Mucosa of rectum (tissue), 2 donors: ENCODE measurements around the gene ATXN7L3.
A peak's percentile ranks its signal among the peaks of the same experiment; 100 is the strongest.

Source experiments
- H3K27ac ChIP-seq, 2 donors: one replicate each; pipeline ENCODE4 v1.7.0; 2013; ENCODE audit warnings: inconsistent platforms in 2 of 2, low read depth in 2 of 2, low read length in 2 of 2
- H3K27me3 ChIP-seq, 2 donors: one replicate each; pipeline ENCODE4 v1.7.0; 2013; ENCODE audit warnings: low read length in 2 of 2; ENCODE audit not compliant: control insufficient read depth in 2 of 2, insufficient read depth in 2 of 2
- H3K36me3 ChIP-seq, 2 donors: one replicate each; pipeline ENCODE4 v1.7.0; 2013; ENCODE audit warnings: low read length in 2 of 2; ENCODE audit not compliant: control insufficient read depth in 2 of 2, insufficient read depth in 2 of 2
- H3K4me1 ChIP-seq, 2 donors: one replicate each; pipeline ENCODE4 v1.7.0; 2013; ENCODE audit warnings: low read length in 2 of 2, mild to moderate bottlenecking in 1 of 2; ENCODE audit not compliant: control insufficient read depth in 2 of 2, insufficient read depth in 2 of 2
- H3K4me3 ChIP-seq, 2 donors: one replicate each; pipeline ENCODE4 v1.7.0; 2013; ENCODE audit warnings: low read length in 2 of 2
- H3K9ac ChIP-seq, 2 donors: one replicate each; pipeline ENCODE4 v1.7.0; 2013; ENCODE audit warnings: low read length in 2 of 2, low read depth in 1 of 2, mild to moderate bottlenecking in 1 of 2
- H3K9me3 ChIP-seq, 2 donors: one replicate each; pipeline ENCODE4 v1.7.0; 2013; ENCODE audit warnings: low read length in 2 of 2; ENCODE audit not compliant: control insufficient read depth in 2 of 2
- donor health status: healthy.
- donor health status: Normal muscosa, but diverticular disease.

ATXN7L3 gene

GRCh38 chr17:44218344-44219107 lies 18.8 kb upstream of the ATXN7L3 start:
- no peaks in the 10 kb centered on the region for H3K9me3 ChIP-seq
- H3K4me1 ChIP-seq = peaks cover 28 to 39% of the 10 kb centered on the region in 2 donors
- no peaks in the 10 kb centered on the region for H3K27me3 ChIP-seq
- peak overlapping the region; percentile 77 to 94 for H3K9ac ChIP-seq
- H3K27ac ChIP-seq = peak overlapping the region; percentile 96 to 97
- peaks cover 34 to 36% of the 10 kb centered on the region in 2 donors for H3K36me3 ChIP-seq
- peak overlapping the region; percentile 76 to 78 for H3K4me3 ChIP-seq

- Histone ChIP-seq H3K36me3 (peaks cover 38 to 39% of the 10 kb centered on the region in 2 donors), H3K27me3 (no peaks in the 10 kb centered on the region), H3K9ac (peak overlapping the region; percentile 72 to 77), H3K4me3 (peak overlapping the region; percentile 50 to 76), H3K4me1 (peaks cover 22 to 32% of the 10 kb centered on the region in 2 donors), H3K27ac (peak overlapping the region; percentile 96 to 97), H3K9me3 (no peaks in the 10 kb centered on the region)
These were observed 18.2 kb upstream of the ATXN7L3 start for GRCh38 chr17:44217738-44218343.

GRCh38 chr17:44216694-44217093 lies 17.0 kb upstream of the ATXN7L3 start:
- H3K36me3 ChIP-seq = peaks cover 39 to 40% of the 10 kb centered on the region in 2 donors
- H3K9me3 ChIP-seq = no peaks in the 10 kb centered on the region
- H3K27me3 ChIP-seq = no peaks in the 10 kb centered on the region
- H3K9ac ChIP-seq = peak overlapping the region in 1 of 2 donors; percentile 14
- peak overlapping the region in 1 of 2 donors; percentile 31 for H3K4me3 ChIP-seq
- H3K4me1 ChIP-seq = peaks cover 14 to 26% of the 10 kb centered on the region in 2 donors
- peak overlapping the region in 1 of 2 donors; percentile 63 for H3K27ac ChIP-seq

DNA sequence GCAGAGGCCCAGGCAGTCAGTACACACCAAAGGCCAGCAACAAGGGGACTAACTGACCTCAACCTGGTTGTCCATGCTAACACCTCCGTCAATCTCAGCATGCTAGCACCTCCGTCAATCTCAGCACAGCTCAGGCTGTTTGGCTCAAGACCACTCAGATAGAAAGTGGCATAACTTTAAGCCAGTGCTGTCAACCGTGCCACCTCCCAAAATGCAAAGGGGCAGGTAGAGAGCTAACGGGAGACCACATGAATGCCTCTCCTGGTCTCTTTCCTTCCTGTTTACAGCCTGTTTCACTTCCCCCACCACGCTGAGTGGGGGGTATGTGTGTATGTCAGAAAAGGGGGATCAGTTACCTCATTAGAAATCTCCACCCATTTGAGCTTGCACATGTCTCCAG lies 16.5 kb upstream of the ATXN7L3 start:
- Histone ChIP-seq H3K9ac (no peak overlapping the region), H3K36me3 (peaks cover 44 to 45% of the 10 kb centered on the region in 2 donors), H3K4me1 (peaks cover 14 to 26% of the 10 kb centered on the region in 2 donors), H3K9me3 (no peaks in the 10 kb centered on the region), H3K27ac (peak overlapping the region in 1 of 2 donors; percentile 63), H3K4me3 (peak overlapping the region in 1 of 2 donors; percentile 31), H3K27me3 (no peaks in the 10 kb centered on the region)

DNA sequence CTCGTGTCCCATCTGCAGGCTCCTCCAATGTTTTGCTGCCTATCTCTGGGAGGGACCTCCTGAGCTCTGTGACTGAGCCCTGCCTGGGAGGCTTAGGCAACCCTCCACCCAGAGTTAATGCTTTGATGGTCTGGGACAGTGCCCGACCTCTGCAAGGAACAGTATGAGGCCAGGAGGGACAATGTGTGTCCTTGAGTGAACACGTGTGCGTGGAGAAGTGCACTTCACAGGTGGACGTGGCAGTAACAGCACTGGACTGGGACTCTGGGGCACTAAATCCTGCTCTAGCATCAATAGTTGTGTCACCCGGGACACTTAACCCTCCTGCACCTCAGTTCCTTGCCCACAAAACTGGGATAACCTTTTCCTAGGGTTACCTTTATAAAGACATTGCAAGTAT lies 15.2 kb upstream of the ATXN7L3 start:
- peaks cover 49 to 51% of the 10 kb centered on the region in 2 donors for H3K36me3 ChIP-seq

GRCh38 chr17:44214230-44214494 lies 14.5 kb upstream of the ATXN7L3 start:
- H3K4me3 ChIP-seq = no peak overlapping the region
- peaks cover 24 to 39% of the 10 kb centered on the region in 2 donors for H3K4me1 ChIP-seq
- H3K27me3 ChIP-seq = no peaks in the 10 kb centered on the region
- H3K9ac ChIP-seq = no peak overlapping the region
- peaks cover 56 to 57% of the 10 kb centered on the region in 2 donors for H3K36me3 ChIP-seq
- H3K9me3 ChIP-seq = no peaks in the 10 kb centered on the region
- H3K27ac ChIP-seq = no peak overlapping the region

More for the DNA sequence above, 15.2 kb upstream of the ATXN7L3 start:
- no peaks in the 10 kb centered on the region for H3K27me3 ChIP-seq
- no peak overlapping the region for H3K9ac ChIP-seq
- no peaks in the 10 kb centered on the region for H3K9me3 ChIP-seq
- no peak overlapping the region for H3K27ac ChIP-seq
- H3K4me3 ChIP-seq = no peak overlapping the region
- peaks cover 20 to 36% of the 10 kb centered on the region in 2 donors for H3K4me1 ChIP-seq

DNA sequence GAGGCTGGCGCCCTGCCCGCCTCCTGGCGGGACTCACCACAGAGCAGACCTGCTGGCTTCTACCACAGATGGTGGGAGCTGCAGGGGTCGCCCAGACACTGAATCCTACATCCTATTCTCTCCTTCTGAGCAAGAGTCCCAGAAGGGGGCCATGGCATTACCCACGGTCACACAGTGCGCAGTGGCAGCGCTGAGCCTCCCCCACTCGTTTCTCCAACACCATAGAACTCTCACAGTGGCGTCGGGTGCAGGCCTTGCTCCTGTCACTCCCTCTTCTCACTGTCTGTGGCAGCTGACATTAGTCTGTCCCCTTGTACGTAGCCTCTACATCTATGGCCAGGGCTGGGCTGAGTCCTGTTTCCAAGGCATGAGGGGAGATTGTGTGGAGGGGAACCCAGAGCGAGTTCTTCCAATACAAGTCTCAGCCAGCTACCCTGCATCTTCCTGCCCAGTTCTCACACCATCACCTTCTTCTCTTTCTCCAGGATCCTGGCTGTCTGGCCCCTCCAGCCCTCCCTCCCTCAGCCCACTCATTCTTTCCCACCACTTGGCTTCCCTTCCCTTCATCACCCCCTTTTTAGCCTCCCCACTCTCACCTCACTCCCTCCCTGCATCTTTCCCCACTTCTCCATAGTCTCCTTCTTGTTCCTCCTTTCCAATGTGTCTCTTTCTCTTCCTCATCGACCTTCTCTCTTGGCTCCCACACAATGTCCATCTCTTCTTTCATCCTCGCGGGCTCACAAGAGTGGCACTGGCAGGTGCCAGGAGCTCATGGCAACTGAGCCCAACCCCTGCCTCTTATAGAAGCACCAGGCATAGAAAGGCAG lies 13.9 kb upstream of the ATXN7L3 start:
- Histone ChIP-seq H3K36me3 (peaks cover 60 to 62% of the 10 kb centered on the region in 2 donors), H3K9ac (no peak overlapping the region), H3K27ac (no peak overlapping the region), H3K27me3 (no peaks in the 10 kb centered on the region), H3K4me3 (no peak overlapping the region), H3K4me1 (peaks cover 24 to 39% of the 10 kb centered on the region in 2 donors), H3K9me3 (no peaks in the 10 kb centered on the region)

- Histone ChIP-seq H3K9me3 (no peaks in the 10 kb centered on the region), H3K36me3 (peaks cover 67 to 70% of the 10 kb centered on the region in 2 donors), H3K27ac (no peak overlapping the region), H3K4me1 (peaks cover 19 to 33% of the 10 kb centered on the region in 2 donors), H3K9ac (no peak overlapping the region), H3K27me3 (no peaks in the 10 kb centered on the region), H3K4me3 (no peak overlapping the region)
These were observed 13.1 kb upstream of the ATXN7L3 start for GRCh38 chr17:44212507-44213402.
